Right atrium auricular region (tissue), 2 donors: ENCODE results near the gene SLC2A11. TPM values are rescaled to one million over a fixed set of nuclear protein-coding genes. Genes with fewer than 3 reads are reported as not detected.

Source experiments
- DNase-seq: peaks from one replicate; pipeline ENCODE4 v3.0.0-alpha.2; 2019; ENCODE audit warnings: low spot score
- H3K27ac ChIP-seq, 2 donors: fragments of 200-600 bp; sonication (generic); 1 replicate in 1 of 2; 2 replicates in 1 of 2; pipeline ENCODE4 v1.5.1; 2016 to 2019
- H3K27me3 ChIP-seq, 2 donors: fragments of 200-600 bp; sonication (generic); one replicate each; pipeline versions ENCODE4 v1.5.1 to v1.6.0; 2017 to 2019
- H3K36me3 ChIP-seq: fragments of 200-600 bp; sonication (generic); one replicate; pipeline ENCODE4 v1.5.1; 2016
- H3K4me1 ChIP-seq, 2 donors: fragments of 200-600 bp; sonication (generic); one replicate each; pipeline versions ENCODE4 v1.5.1 to v1.6.0; 2017 to 2019
- H3K4me3 ChIP-seq, 2 donors: fragments of 200-600 bp; sonication (generic); 1 replicate in 1 of 2; 2 replicates in 1 of 2; pipeline ENCODE4 v1.5.1; 2017 to 2019; ENCODE audit warnings: mild to moderate bottlenecking in 1 of 2, moderate library complexity in 1 of 2
- H3K9me3 ChIP-seq, 2 donors: fragments of 200-600 bp; sonication (generic); one replicate each; pipeline ENCODE4 v1.5.1; 2019
- total RNA-seq, 2 donors: library from RNA; depleted of rRNA; stranded (reverse); fragments of >200 nt; gene quantifications; one replicate each; pipeline ENCODE4 v1.1.0, GENCODE V29; 2016
- TF ChIP-seq, protein P1 (sequence below), 2 donors: fragments of 200-600 bp; sonication (generic); IDR thresholded peaks; one replicate each; pipeline ENCODE4 v1.5.1; 2019; ENCODE audit warnings: antibody characterized with exemption in 2 of 2

The SLC2A11 gene
- total RNA-seq = 10 to 100 TPM; 10.6 to 15.5 TPM

DNA sequence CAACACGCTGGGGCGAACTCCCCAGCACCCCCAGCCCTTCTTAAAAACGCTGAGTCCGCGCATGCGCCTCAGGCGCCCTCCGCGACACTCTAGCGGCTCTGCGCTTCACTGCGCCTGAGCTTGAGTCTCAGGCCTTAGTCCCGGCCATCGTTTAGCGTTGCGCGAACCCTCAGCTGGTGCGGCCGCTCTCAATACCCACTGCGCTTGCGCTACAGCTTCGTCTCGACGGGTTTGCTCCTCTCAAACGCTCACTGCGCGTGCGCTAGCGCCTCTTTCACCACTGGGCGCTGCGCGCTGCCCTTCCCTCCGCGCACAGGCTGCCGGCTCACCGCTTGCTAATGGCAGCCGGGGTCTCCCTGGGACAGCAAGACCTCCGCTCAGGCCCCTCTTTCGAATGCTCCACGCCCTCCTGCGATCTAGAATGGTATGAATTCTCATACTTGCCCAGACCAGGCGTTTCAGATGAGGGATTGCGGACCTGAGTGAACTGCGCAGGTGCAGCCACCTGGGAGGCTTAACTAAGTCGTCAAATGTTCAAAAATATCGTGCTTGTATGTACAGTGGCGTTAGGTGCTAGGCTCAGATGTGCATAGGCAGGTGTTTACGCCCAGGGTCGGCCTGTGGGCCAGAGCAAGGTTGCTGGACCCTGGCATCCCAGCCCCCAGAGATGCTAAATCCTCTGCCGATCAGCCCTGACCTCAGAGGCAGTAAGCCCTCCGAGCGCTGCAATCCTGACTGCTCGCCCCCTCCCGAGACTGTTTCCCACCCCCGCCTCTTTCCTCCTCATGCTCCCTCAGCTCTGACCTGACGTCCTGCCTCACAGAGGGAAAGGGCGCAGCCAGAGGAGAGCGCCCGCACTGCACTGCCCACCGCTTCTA, at the start of gene SLC2A11:
SLC2A11 (plus strand) TSS at position 270 of the 878 bp plus-strand sequence; CDS start at position 395, 125 bp downstream.
- H3K36me3 ChIP-seq = peaks cover 2% of the 10 kb centered on the region
- peak within 1 kb of the TSS; percentile 92 to 96 for H3K27ac ChIP-seq
- DNase-seq = peak; percentile 93
- peaks cover 0 to 20% of the 10 kb centered on the region in 2 donors for H3K4me1 ChIP-seq
- TF ChIP-seq, protein P1, sequence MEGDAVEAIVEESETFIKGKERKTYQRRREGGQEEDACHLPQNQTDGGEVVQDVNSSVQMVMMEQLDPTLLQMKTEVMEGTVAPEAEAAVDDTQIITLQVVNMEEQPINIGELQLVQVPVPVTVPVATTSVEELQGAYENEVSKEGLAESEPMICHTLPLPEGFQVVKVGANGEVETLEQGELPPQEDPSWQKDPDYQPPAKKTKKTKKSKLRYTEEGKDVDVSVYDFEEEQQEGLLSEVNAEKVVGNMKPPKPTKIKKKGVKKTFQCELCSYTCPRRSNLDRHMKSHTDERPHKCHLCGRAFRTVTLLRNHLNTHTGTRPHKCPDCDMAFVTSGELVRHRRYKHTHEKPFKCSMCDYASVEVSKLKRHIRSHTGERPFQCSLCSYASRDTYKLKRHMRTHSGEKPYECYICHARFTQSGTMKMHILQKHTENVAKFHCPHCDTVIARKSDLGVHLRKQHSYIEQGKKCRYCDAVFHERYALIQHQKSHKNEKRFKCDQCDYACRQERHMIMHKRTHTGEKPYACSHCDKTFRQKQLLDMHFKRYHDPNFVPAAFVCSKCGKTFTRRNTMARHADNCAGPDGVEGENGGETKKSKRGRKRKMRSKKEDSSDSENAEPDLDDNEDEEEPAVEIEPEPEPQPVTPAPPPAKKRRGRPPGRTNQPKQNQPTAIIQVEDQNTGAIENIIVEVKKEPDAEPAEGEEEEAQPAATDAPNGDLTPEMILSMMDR (IDR thresholded peaks at IDR 0.05) = no peak
- no peaks in the 10 kb centered on the region for H3K27me3 ChIP-seq
- peak within 1 kb of the TSS; percentile 46 to 68 for H3K4me3 ChIP-seq
- no peaks in the 10 kb centered on the region for H3K9me3 ChIP-seq

DNA sequence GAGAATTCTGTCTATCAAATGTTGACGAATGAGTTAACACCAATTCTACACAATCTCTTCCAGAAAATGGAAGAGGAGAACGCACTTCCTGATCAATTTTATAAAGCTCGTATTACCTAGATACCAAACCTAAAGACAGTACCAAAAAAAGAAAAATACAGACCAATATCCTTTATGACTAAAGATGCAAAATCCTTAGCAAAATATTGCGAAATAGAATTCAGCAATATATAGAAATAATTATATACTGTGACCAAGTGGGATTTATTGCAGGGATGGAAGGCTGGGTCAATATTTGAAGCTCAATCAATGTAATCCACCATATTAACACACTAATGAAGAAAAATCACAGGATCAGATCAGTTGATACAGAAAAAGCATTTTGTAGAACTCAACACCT, 45.3 kb upstream of the SLC2A11 start:
- Histone ChIP-seq H3K9me3 (no peaks in the 10 kb centered on the region), H3K4me1 (peaks cover 0 to 21% of the 10 kb centered on the region in 2 donors), H3K36me3 (peaks cover 10% of the 10 kb centered on the region), H3K27me3 (no peaks in the 10 kb centered on the region), H3K27ac (peak overlapping the region in 1 of 2 donors; percentile 36), H3K4me3 (no peak overlapping the region)
- no peak for DNase-seq
- TF ChIP-seq, protein P1 (IDR thresholded peaks at IDR 0.05) = no peak

DNA sequence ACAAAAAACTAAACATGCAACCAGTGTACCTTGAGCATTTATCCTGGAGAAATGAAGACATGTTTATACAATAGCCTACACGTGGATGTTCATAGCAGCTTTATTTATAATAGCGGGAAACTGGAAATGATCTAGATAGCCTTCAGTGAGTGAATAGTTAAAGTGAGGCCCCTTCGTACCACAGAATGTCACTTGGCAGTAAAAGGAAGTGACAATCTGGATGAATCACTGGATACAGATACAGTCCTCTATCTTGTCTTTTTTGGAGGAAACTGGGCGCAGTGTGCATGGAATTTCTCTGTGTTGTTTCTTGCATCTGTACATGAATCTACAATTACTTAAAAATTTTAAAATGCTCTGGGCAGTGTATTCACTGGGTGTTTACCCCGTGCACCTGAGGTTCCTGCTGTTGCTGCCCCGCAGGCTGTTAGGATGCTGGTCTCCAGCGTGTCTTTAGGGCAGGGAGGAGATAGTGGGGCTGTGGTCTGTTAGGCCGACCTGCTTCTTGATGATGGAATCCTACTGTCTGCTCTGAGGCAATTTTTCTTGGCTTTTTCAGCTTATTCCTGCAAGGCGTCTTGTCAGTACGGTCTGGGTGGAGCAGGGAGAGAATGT, 42.0 kb upstream of the SLC2A11 start:
- no peaks in the 10 kb centered on the region for H3K27me3 ChIP-seq
- H3K4me1 ChIP-seq = peaks cover 0 to 21% of the 10 kb centered on the region in 2 donors
- H3K9me3 ChIP-seq = no peaks in the 10 kb centered on the region
- H3K4me3 ChIP-seq = no peak overlapping the region
- no peak for DNase-seq
- peak overlapping the region; percentile 79 to 82 for H3K27ac ChIP-seq
- peaks cover 42% of the 10 kb centered on the region for H3K36me3 ChIP-seq
- TF ChIP-seq, protein P1 (IDR thresholded peaks at IDR 0.05) = no peak

DNA sequence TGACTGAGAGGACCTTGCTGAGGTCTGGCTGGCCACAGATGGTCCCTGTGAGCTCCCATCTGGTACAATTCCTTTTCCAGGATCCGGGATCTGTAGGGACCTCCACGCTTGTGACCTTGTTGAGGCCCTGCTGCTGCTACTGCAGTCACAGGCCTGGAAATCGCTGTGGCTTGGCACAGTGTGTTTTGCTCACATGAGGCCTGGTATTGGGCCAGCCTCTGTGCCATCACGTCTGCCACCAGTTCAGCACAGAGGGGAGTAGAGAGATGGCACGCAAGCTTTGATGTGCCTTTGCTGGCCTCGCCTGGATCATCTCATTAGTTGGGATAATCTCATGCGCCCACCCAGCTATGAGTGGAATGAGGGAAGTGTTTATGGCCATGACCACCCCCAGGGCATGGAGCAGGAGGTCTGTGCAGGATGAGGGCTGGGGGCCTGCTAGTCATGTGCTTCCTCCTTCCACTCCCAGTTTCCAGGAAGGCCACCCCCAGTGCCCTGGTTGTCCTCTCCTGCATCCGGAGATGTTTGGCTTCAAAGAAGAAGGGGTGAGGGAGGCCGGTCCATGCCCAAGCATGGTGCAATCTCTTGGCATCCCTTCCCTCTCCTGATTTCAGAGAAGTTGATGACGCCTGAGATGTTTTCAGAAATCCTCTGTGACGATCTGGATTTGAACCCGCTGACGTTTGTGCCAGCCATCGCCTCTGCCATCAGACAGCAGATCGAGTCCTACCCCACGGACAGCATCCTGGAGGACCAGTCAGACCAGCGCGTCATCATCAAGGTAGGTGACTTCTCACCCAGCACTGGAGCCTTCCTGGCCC, 41.3 kb upstream of the SLC2A11 start:
- Histone ChIP-seq H3K27ac (peak overlapping the region; percentile 79 to 82), H3K36me3 (peaks cover 49% of the 10 kb centered on the region), H3K4me3 (no peak overlapping the region)

GRCh38 chr22:23817146-23817545, 40.5 kb upstream of the SLC2A11 start:
- H3K9me3 ChIP-seq = no peaks in the 10 kb centered on the region
- TF ChIP-seq, protein P1 (IDR thresholded peaks at IDR 0.05) = no peak
- H3K4me1 ChIP-seq = peaks cover 0 to 29% of the 10 kb centered on the region in 2 donors
- H3K27me3 ChIP-seq = no peaks in the 10 kb centered on the region
- DNase-seq = no peak
- H3K4me3 ChIP-seq = no peak overlapping the region
- H3K27ac ChIP-seq = peak overlapping the region; percentile 79 to 82
- peaks cover 57% of the 10 kb centered on the region for H3K36me3 ChIP-seq

More for the DNA sequence above, 41.3 kb upstream of the SLC2A11 start:
- Histone ChIP-seq H3K27me3 (no peaks in the 10 kb centered on the region), H3K9me3 (no peaks in the 10 kb centered on the region), H3K4me1 (peaks cover 0 to 21% of the 10 kb centered on the region in 2 donors)
- TF ChIP-seq, protein P1 (IDR thresholded peaks at IDR 0.05) = no peak
- DNase-seq = no peak
